Measurements from ENCODE around the gene NR0B2. TPM values are rescaled to one million over a fixed set of nuclear protein-coding genes. Genes with fewer than 3 reads are reported as not detected.

NR0B2 gene
- polyA plus RNA-seq, 1 donor from 2014 or later: not detected

- peak overlapping the region; percentile 100 for H3K4me3 ChIP-seq (ENCODE audit: low read length)
- no peaks in the 10 kb centered on the region for H4K20me1 ChIP-seq (ENCODE audit: insufficient read depth)
- peak overlapping the region; percentile 50 for H3K4me2 ChIP-seq (ENCODE audit: low read length)
- no peaks in the 10 kb centered on the region for H3F3A ChIP-seq (ENCODE audit: insufficient read depth, low read length, poor library complexity, severe bottlenecking)
- H2AFZ ChIP-seq (ENCODE audit: low read depth, low read length): peak overlapping the region; percentile 88
- no peaks in the 10 kb centered on the region for H3K36me3 ChIP-seq (ENCODE audit: insufficient read depth, low read length)
- TF ChIP-seq TAF1 (IDR thresholded peaks at IDR 0.05; ENCODE audit: low read depth) (no peak), EP300 (conservative IDR thresholded peaks at IDR 0.05; ENCODE audit: poor library complexity, severe bottlenecking) (no peak), RAD21 (conservative IDR thresholded peaks at IDR 0.05) (no peak), CTCF (IDR thresholded peaks at IDR 0.05; ENCODE audit: poor library complexity, severe bottlenecking) (no peak), MXI1 (conservative IDR thresholded peaks at IDR 0.05; ENCODE audit: poor library complexity, severe bottlenecking) (no peak), EZH2 (IDR thresholded peaks at IDR 0.05; ENCODE audit: borderline replicate concordance, insufficient read depth, low read length, poor library complexity, severe bottlenecking) (no peak), SMC3 (conservative IDR thresholded peaks at IDR 0.05; ENCODE audit: poor library complexity) (no peak), REST (IDR thresholded peaks at IDR 0.05; ENCODE audit: borderline replicate concordance) (no peak), POLR2AphosphoS5 (IDR thresholded peaks at IDR 0.05) (no peak)
- H3K9me2 ChIP-seq (ENCODE audit: insufficient read depth, low read length): no peaks in the 10 kb centered on the region
- H3K79me2 ChIP-seq (replicated peaks; ENCODE audit: insufficient read depth, low read length): peaks cover 13% of the 10 kb centered on the region
- peak overlapping the region; percentile 85 for H3K9ac ChIP-seq (ENCODE audit: low read length)
- H3K9me3 ChIP-seq (ENCODE audit: low read length): no peaks in the 10 kb centered on the region
- no peaks in the 10 kb centered on the region for H3K27me3 ChIP-seq (ENCODE audit: insufficient read depth, low read depth, low read length)
- peak overlapping the region; percentile 84 for H3K27ac ChIP-seq (ENCODE audit: low read length)
These were observed 23.3 kb downstream of the NR0B2 start for GRCh38 chr1:26890467-26890796.

GRCh38 chr1:26889551-26890466 lies 24.0 kb downstream of the NR0B2 start, which contains the start of gene GPN2:
Gene GPN2, minus strand, starts transcription at chr1:26890283. Its CDS starts 187 bp downstream, at chr1:26890096.
- Histone ChIP-seq H3K27ac (ENCODE audit: low read length) (peak within 1 kb of the TSS; percentile 84), H3K79me2 (replicated peaks; ENCODE audit: insufficient read depth, low read length) (peaks cover 13% of the 10 kb centered on the region)

More at GRCh38 chr1:26889551-26890466, 24.0 kb downstream of the NR0B2 start, which contains the start of gene GPN2:
- Histone ChIP-seq H3K36me3 (ENCODE audit: insufficient read depth, low read length) (no peaks in the 10 kb centered on the region), H3K9me3 (ENCODE audit: low read length) (no peaks in the 10 kb centered on the region), H3K9ac (ENCODE audit: low read length) (peak within 1 kb of the TSS; percentile 85), H3K4me2 (ENCODE audit: low read length) (peak within 1 kb of the TSS; percentile 92), H3K4me3 (ENCODE audit: low read length) (peak within 1 kb of the TSS; percentile 100), H3K9me2 (ENCODE audit: insufficient read depth, low read length) (no peaks in the 10 kb centered on the region), H2AFZ (ENCODE audit: low read depth, low read length) (peak within 1 kb of the TSS; percentile 88), H3K27me3 (ENCODE audit: insufficient read depth, low read depth, low read length) (no peaks in the 10 kb centered on the region), H3F3A (ENCODE audit: insufficient read depth, low read length, poor library complexity, severe bottlenecking) (no peaks in the 10 kb centered on the region), H4K20me1 (ENCODE audit: insufficient read depth) (no peaks in the 10 kb centered on the region)
- peak; percentile 61 for TF ChIP-seq TAF1 (IDR thresholded peaks at IDR 0.05; ENCODE audit: low read depth)
- no peak for TF ChIP-seq EZH2 (IDR thresholded peaks at IDR 0.05; ENCODE audit: borderline replicate concordance, insufficient read depth, low read length, poor library complexity, severe bottlenecking)
- peak; percentile 37 for TF ChIP-seq REST (IDR thresholded peaks at IDR 0.05; ENCODE audit: borderline replicate concordance)
- no peak for TF ChIP-seq CTCF (IDR thresholded peaks at IDR 0.05; ENCODE audit: poor library complexity, severe bottlenecking)
- no peak for TF ChIP-seq RAD21 (conservative IDR thresholded peaks at IDR 0.05)
- no peak for TF ChIP-seq SMC3 (conservative IDR thresholded peaks at IDR 0.05; ENCODE audit: poor library complexity)
- TF ChIP-seq POLR2AphosphoS5 (IDR thresholded peaks at IDR 0.05): peak; percentile 92
- TF ChIP-seq EP300 (conservative IDR thresholded peaks at IDR 0.05; ENCODE audit: poor library complexity, severe bottlenecking): no peak
- TF ChIP-seq MXI1 (conservative IDR thresholded peaks at IDR 0.05; ENCODE audit: poor library complexity, severe bottlenecking): peak; percentile 68
